ENCODE measurements around the gene PPM1B.
A peak's percentile ranks its signal among the peaks of the same experiment; 100 is the strongest.
"Not testable (repeated sequence)": the region's sequence is repeated elsewhere in the genome, so short reads cannot be mapped to it uniquely, and the experiment has no call there.

The PPM1B gene

DNA sequence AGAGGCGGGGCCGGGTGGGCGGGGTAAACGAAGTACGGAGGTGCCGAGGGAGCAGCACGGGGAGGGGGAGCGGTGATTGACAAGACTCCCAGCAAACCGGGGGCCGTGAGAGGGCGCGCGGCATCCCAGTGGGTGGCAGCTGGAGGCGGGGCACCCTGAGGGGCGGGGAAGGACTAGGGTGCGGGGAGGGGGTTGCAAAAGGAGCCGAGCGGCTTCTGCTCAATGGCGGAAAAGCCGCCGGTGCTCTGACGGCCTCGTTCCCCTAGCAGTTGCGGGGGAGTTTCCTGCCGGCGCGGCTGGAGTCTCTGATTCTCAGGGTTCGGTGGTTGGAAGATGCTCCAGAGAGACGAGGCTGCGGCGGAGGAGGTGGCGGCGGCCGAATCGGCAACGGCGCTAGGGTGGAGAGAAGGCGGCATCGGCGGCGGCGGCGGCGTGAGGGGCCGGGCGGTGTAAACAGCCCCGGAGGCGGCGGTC, at the start of gene PPM1B:
TSS of gene PPM1B (plus strand) at position 195 of the 474 bp plus-strand sequence. CDS start 32,325 bp downstream, outside the sequence.
- no peak for DNase-seq (ENCODE audit: low spot score)

- no peak for DNase-seq (ENCODE audit: low spot score)
These were observed 48.8 kb upstream of the PPM1B start for GRCh38 chr2:44119878-44120277.

- DNase-seq (ENCODE audit: low spot score), result no peak
These were observed 48.2 kb upstream of the PPM1B start for GRCh38 chr2:44120428-44120827.

- no peak for DNase-seq (ENCODE audit: low spot score)
These were observed 46.8 kb upstream of the PPM1B start for GRCh38 chr2:44121899-44122298.

- no peak for DNase-seq (ENCODE audit: low spot score)
These were observed 44.2 kb upstream of the PPM1B start for GRCh38 chr2:44124500-44124899.

DNA sequence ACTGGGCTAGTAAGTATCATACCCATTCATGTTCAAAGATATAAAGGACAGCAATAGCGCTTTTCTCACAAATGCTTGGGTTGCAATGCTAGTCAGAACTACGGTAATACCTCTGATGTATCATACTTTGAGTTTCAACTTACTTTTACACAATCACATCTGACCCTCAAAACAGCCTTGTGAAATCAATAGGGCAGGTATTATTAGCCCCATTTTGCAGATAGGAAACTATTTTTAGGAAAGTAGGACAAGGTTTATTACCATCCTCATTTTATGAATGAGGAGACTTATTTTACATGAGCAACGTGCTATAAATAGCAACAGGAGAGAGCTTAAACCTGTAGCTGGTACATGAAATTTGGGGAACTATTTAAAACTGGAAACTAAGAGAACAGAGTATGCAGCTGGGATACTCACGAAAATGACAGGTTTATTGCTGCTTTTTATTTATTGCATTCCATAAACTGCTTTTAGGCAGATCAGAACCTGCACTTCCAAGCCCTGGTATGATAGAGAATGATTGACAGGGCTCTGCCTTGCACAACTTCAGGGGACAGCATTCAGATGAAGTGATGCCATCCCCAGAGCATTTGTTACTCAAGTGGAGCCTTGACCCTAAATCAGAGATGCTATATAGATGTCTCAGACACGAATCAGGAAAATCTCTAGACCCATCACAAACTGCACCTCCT, 42.4 kb upstream of the PPM1B start:
- peak; percentile 27 for DNase-seq (ENCODE audit: low spot score)

DNA sequence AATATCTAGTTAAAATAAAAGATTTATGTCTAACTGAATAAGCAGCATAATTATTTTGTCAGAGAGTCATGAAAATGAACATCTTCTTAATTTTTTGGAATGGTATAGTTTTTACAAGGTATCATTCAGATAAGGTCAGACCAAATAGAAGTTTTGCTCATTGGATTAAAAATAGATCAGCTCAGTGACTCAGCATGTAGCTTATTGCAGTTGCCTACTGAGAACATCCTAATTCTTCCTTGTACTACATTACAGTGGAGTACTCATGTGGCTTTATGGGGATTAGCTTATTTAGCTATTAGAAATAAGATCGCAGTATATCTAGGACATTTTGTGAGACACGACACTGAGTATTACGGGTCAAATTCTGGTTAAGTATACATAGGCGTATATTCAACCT, 38.2 kb upstream of the PPM1B start:
- DNase-seq (ENCODE audit: low spot score), result no peak

DNA sequence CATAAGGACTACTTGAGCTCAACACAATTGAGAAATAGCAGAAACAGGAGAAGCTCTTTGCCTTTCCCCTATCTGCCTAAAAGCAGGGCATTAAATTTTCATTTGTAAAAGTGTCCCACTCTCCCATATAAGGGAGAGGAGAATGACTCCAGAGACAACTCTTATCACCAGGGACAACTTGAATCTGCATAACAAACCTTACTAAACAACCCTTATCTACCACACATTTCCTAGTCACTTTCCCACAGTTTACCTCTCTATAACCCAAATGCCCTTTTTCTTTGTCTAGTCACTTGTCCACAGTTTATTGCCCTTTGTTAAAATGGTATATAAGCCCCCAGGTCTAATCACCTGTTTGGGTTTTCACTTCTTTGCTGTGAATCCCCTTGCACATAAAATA, 37.5 kb upstream of the PPM1B start:
- no peak for DNase-seq (ENCODE audit: low spot score)

DNA sequence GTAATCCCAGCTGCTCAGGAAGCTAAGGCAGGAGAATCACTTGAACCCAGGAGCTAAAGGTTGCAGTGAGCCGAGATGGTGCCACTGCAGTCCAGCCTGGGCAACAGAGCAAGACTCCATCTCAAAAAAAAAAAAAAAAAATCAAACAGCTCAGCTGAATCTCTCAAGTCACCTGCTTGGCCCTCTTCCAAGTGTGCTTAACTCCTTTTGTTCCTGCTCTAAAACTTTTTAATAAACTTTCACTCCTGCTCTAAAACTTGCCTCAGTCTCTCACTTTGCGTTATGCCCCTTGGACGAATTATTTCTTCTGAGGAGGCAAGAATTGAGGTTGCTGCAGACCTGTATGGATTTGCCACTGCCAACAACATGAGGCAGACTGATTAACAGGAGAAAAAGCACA, 35.1 kb upstream of the PPM1B start:
- not testable (repeated sequence) for DNase-seq (ENCODE audit: low spot score)

DNA sequence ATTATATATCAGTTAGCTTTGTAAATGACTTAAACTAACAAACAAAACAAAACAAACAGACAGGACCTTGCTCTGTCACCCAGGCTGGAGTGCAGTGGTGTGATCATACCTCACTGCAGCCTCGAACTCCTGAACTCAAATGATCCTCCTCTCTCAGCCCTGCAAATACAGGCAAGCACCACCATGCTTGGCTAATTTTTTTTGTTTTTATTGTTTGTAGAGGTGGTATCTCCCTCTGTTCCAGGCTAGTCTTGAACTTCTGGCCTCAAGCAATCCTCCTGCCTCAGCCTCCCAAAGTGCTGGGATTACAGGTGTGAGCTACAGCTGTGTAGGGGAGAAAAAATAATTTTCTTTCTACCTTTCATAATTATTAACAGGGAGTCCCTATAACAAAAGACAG, 33.8 kb upstream of the PPM1B start:
- DNase-seq (ENCODE audit: low spot score), result no peak

DNA sequence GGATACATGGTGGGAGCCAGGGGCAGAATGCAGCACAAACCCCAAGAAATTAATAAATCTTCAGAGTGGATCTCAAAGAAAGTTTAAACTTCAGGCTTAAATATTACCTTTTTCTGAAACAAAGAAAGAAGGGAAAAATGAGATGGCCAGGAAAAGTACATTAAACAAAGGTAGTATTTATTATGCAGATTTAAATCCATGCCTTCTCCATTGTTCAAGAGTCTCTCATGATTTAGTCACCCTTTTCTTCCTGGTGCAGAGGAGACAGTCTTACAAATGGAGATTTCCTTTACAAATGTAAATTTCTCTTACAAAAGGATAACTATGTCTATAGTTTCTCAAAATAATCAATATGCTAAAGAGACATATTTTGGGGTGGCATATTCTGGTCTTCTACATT, 33.4 kb upstream of the PPM1B start:
- no peak for DNase-seq (ENCODE audit: low spot score)

DNA sequence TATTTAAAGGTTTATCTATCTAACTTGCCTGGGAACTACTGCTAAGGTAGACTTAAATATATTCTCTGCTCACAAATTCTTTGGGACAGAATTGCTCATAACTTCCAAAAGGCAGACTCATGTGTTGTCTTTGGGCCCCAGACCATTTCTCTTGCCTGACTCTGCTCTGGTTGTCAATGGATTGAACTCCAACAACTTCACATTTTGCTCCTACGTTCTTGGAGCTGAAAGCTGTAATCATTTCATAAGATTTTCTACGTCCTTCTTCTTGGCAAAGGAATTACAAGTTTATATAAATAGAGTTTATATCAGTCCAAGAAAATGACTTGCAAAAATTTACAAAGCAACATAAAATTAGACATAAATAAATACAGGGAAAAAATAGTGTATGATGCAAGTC, 32.9 kb upstream of the PPM1B start:
- no peak for DNase-seq (ENCODE audit: low spot score)

- no peak for DNase-seq (ENCODE audit: low spot score)
These were observed 32.4 kb upstream of the PPM1B start for GRCh38 chr2:44136252-44136651.

DNA sequence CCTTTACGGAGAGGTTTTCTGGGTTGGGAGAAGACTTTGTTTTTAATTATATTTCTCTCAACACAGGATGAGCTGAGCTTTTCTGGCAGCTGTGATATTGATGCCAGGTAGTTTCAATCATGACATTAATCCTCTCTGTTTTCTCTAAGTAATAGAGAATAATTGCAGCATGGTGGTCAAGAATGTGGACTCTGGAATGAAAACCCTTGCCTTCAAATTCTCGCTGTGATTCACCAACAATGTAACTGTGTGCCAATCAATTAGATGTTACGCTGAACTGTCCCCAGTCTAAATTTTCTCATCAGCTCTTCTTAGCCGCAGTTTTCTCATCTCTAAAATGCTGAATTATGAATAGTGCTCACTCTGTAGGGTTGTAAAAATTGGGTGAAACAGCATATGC, 31.6 kb upstream of the PPM1B start:
- DNase-seq (ENCODE audit: low spot score), result no peak

GRCh38 chr2:44137872-44138551, 30.7 kb upstream of the PPM1B start:
- DNase-seq (ENCODE audit: low spot score), result no peak

DNA sequence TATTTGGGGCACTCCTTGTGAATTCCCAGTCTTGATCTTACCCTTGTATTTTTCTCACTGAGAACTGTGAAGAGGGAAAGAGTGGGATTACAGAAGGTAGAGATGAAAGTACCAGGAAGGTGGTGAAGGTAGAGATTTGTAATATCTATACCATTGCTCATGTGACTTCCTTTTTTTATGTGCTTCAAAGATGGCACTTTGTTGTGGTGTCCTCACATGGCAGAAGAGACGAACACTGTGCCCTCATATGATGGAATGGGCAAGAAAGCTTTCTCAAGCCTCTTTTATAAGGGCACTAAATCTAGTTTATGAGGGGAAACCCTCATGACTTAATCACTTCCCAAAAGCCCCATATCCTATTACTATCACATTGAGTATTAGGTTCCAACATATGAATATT, 28.9 kb upstream of the PPM1B start:
- no peak for DNase-seq (ENCODE audit: low spot score)

DNA sequence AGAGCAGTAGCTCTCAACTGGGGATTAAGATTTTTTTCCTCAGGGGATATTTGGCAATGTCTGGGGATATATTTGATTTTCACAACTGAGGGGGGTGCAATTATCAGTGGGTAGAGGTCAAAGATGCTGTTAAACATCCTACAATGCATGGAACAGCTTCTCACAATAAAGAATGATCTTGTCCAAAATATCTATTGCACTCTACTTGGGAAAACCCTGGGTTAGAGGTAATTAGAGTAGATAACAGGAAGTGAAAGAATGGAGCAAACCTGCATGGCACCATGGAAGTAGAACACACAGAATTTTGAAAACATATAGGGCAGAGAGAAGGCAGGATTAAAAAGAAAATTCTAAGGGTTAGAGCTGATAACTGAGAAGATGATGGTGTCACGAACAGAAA, 26.4 kb upstream of the PPM1B start:
- no peak for DNase-seq (ENCODE audit: low spot score)

DNA sequence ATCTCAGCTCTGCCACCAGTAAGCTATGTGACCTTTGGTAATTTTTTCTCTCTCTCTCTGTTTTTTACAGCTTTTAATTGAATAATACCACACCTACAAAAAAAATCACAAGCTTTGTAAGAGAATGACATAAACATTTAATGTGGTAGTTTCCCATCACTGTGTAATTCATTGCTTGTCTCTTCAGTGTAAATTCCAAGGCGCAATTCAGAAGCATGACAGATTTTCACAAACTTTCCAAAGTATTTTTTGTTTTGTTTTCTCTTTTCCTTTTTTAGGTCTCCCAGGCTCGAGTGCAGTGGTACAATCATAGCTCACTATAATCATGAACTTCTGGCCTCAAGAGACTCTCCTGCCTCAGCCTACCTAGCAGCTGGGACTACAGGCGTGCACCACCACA, 25.0 kb upstream of the PPM1B start:
- DNase-seq (ENCODE audit: low spot score), result no peak

GRCh38 chr2:44148999-44149398, 19.7 kb upstream of the PPM1B start:
- no peak for DNase-seq (ENCODE audit: low spot score)

GRCh38 chr2:44150473-44150872, 18.2 kb upstream of the PPM1B start:
- no peak for DNase-seq (ENCODE audit: low spot score)

- DNase-seq (ENCODE audit: low spot score), result no peak
These were observed 15.6 kb upstream of the PPM1B start for GRCh38 chr2:44152865-44153669.

DNA sequence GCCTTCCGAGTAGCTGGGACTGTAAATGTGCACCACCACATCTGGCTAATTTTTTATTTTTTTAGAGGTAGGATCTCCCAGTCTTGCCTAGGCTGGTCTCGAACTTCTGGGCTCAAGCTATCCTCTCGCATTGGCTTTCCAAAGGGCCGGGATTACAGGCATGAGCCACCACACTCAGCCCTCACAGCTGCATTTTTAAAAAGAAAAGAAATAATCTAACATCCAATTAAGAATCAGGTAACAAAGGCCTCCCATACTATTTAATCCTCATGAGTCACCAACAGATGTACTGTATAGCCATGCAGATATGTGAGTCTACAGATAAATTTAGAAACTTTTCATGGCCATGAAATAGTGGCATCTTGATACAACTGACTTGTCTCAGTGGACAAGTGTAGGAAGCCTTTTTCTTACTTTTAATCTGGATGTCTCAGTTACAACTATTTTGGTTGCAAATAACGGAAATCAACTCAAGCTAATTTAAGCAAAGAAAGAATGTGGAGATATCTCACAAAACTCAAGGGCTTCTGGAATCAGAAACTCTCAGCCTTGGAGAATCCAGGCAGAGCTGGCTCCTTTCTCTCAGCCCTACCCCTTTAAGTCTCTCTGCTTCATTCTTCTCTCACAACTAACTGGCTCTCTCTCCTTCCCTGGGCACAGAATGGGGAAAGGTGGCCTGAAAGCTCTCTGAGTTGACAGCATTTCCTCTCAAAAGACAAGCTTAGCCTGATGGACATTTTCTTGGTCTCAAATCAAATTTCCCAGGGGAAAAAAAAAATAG, 12.8 kb upstream of the PPM1B start:
- DNase-seq (ENCODE audit: low spot score), result no peak
